HepG2 (cell line): ENCODE data around the gene CHN1. TPM values are rescaled to one million over a fixed set of nuclear protein-coding genes. Genes with fewer than 3 reads are reported as not detected.

Experiments
- ATAC-seq: fragments of 200-7000 bp; cut with Tn5 transposase; 3 replicates; pipeline ENCODE4 v1.9.1; 2020; ENCODE audit warnings: mild to moderate bottlenecking, moderate library complexity
- BruUV-seq: library from RNA; stranded (reverse); fragments of 400-500 nt; replicated peaks from 2 replicates; lab custom pipeline; 2021; lab: Mats Ljungman, UMichigan
- CTCF ChIA-PET: fragments of 300-600 bp; formaldehyde crosslinking; extraction: SDS; loops from one replicate; lab custom pipeline; 2021; ENCODE audit warnings: low total read pairs, inconsistent platforms, low intra/inter-chr PET ratio; lab: Yijun Ruan, JAX
- POLR2A ChIA-PET: fragments of 350-600 bp; sonication (Branson Sonifier 250); formaldehyde crosslinking; loops from one replicate; lab custom pipeline; 2020; ENCODE audit warnings: antibody characterized with exemption, inconsistent platforms; lab: Yijun Ruan, JAX
- DNase-seq: peaks from one replicate; pipeline ENCODE4 v3.0.0-alpha.2; 2015; ENCODE audit warnings: low spot score
- FAIRE-seq: peaks from 3 replicates; lab custom pipeline; 2011; peaks lifted over from hg19 to GRCh38; lab: Jason Lieb, UNC
- H2AFZ ChIP-seq: one replicate; pipeline ENCODE4 v1.6.1; 2011; ENCODE audit warnings: low read length, inconsistent platforms
- H3K27ac ChIP-seq: fragments of 300-600 bp; 3 replicates; pipeline ENCODE4 v1.8.0; 2011; ENCODE audit warnings: mixed run types, mild to moderate bottlenecking, mixed read lengths, low read length, inconsistent platforms; ENCODE audit not compliant: insufficient read depth; ENCODE audit errors: extremely low read length
- H3K27me3 ChIP-seq, 2 experiments: fragments of 200-600 bp in 1 of 2; 2 replicates in 1 of 2; 3 replicates in 1 of 2; pipeline versions ENCODE4 v1.6.0 to v1.8.0; 2011; ENCODE audit warnings: low read length in 2 of 2, mild to moderate bottlenecking in 2 of 2, moderate library complexity in 2 of 2, inconsistent platforms in 1 of 2; ENCODE audit not compliant: insufficient read depth in 2 of 2, control insufficient read depth in 1 of 2
- H3K36me3 ChIP-seq, 2 experiments: fragments of 200-600 bp in 1 of 2; replicated peaks in 1 of 2; 2 replicates in 1 of 2; 3 replicates in 1 of 2; pipeline versions ENCODE4 v1.5.1 to v1.8.0; 2011; ENCODE audit warnings: low read length in 2 of 2, inconsistent platforms in 1 of 2; ENCODE audit not compliant: insufficient read depth in 2 of 2, control insufficient read depth in 1 of 2
- H3K4me1 ChIP-seq: 2 replicates; pipeline ENCODE4 v1.5.1; 2012; ENCODE audit warnings: low read length, inconsistent platforms; ENCODE audit not compliant: insufficient read depth
- H3K4me2 ChIP-seq: 2 replicates; pipeline ENCODE4 v1.6.0; 2011; ENCODE audit warnings: low read depth, low read length, inconsistent platforms
- H3K4me3 ChIP-seq, 3 experiments: fragments of 200-600 bp in 1 of 3; sonication (generic), shearing (Covaris generic) in 1 of 3; replicated peaks in 1 of 3; 2 replicates each; pipeline ENCODE4 v1.5.1; 2011 to 2016; ENCODE audit warnings: low read length in 3 of 3, inconsistent platforms in 2 of 3, low read depth in 2 of 3, mild to moderate bottlenecking in 2 of 3, control low read depth in 1 of 3, mixed read lengths in 1 of 3; ENCODE audit not compliant: insufficient read depth in 1 of 3
- H3K79me2 ChIP-seq: one replicate; pipeline ENCODE4 v1.6.1; 2011; ENCODE audit warnings: low read length, inconsistent platforms; ENCODE audit not compliant: insufficient read depth
- H3K9ac ChIP-seq: 2 replicates; pipeline ENCODE4 v1.6.0; 2011; ENCODE audit warnings: mild to moderate bottlenecking, low read depth, low read length, inconsistent platforms; ENCODE audit not compliant: insufficient read depth
- H3K9me3 ChIP-seq: 2 replicates; pipeline ENCODE4 v1.5.1; 2012; ENCODE audit warnings: mild to moderate bottlenecking, low read length
- H4K20me1 ChIP-seq: 2 replicates; pipeline ENCODE4 v1.6.0; 2011; ENCODE audit warnings: inconsistent platforms, mild to moderate bottlenecking, low read length, moderate library complexity; ENCODE audit not compliant: insufficient read depth
- ATF4 ChIP-seq, 2 experiments: fragments of 450-650 bp in 1 of 2; sonication (generic) in 1 of 2; formaldehyde crosslinking; IDR thresholded peaks; 2 replicates each; pipeline versions ENCODE4 v1.5.0 to v1.8.0; 2020 to 2022; ENCODE audit warnings: mild to moderate bottlenecking in 1 of 2, missing genetic modification reagents in 1 of 2
- ATF7 ChIP-seq, 2 experiments: fragments of 450-650 bp in 1 of 2; sonication (generic) in 1 of 2; formaldehyde crosslinking in 1 of 2; IDR thresholded peaks; 2 replicates each; pipeline versions ENCODE4 v1.4.0 to v1.6.1; 2016 to 2020; ENCODE audit warnings: antibody characterized with exemption in 1 of 2, mild to moderate bottlenecking in 1 of 2, missing genetic modification reagents in 1 of 2
- CBX1 ChIP-seq: IDR thresholded peaks from one replicate; pipeline ENCODE4 v1.6.1; 2016; ENCODE audit warnings: antibody characterized with exemption, low read depth
- CEBPB ChIP-seq: IDR thresholded peaks from 2 replicates; pipeline ENCODE4 v1.6.1; 2011; ENCODE audit warnings: low read depth, low read length, improper control_type of control experiment, borderline replicate concordance
- CEBPG ChIP-seq: IDR thresholded peaks from 2 replicates; pipeline ENCODE4 v1.6.1; 2016
- LRRFIP1 ChIP-seq: sonication (generic); formaldehyde crosslinking; conservative IDR thresholded peaks from 2 replicates; pipeline ENCODE4 v1.4.0; 2020; ENCODE audit warnings: missing genetic modification reagents
- THYN1 ChIP-seq: sonication (generic); formaldehyde crosslinking; IDR thresholded peaks from 2 replicates; pipeline ENCODE4 v1.8.1; 2023; ENCODE audit warnings: low read depth, mild to moderate bottlenecking, moderate library complexity, missing genetic modification reagents, borderline replicate concordance
- ZBTB8A ChIP-seq: sonication (generic); formaldehyde crosslinking; IDR thresholded peaks from 2 replicates; pipeline ENCODE4 v1.4.0; 2020; ENCODE audit warnings: mild to moderate bottlenecking, low read depth, missing genetic modification reagents, borderline replicate concordance
- ZSCAN12 ChIP-seq: sonication (generic); formaldehyde crosslinking; IDR thresholded peaks from 2 replicates; pipeline ENCODE4 v1.9.0; 2021; ENCODE audit warnings: mild to moderate bottlenecking, missing genetic modification reagents
- WGBS: methylation state at CpG from one replicate; pipeline ENCODE4 v1.1.6; 2017; ENCODE audit warnings: low lambda C conversion rate; 5-methylcytosine and 5-hydroxymethylcytosine counted together
- in situ Hi-C: cut with HindIII; loops from 2 replicates; pipeline ENCODE4 v1.10.0; 2017; ENCODE audit warnings: low pct_unique_long_range_greater_than_20kb; ENCODE audit not compliant: extremely low pct_ligation_motif_present
- intact Hi-C: fragments of 100-400 bp; cut with micrococcal nuclease; formaldehyde crosslinking; loops from one replicate; pipeline ENCODE4 v1.10.0; 2022; ENCODE audit not compliant: unreplicated experiment
- polyA plus RNA-seq, 8 experiments: library from polyadenylated mRNA; depleted of rRNA in 3 of 8; stranded (reverse) in 7 of 8; unstranded in 1 of 8; fragments of >200 nt; fragmentation: Illumina TruSeq in 4 of 8; extraction: Trizol in 4 of 8; gene quantifications; 2 replicates each; pipeline versions ENCODE4 v1.2.1 to v1.2.3, GENCODE V29; 2011 to 2016; ENCODE audit warnings: low read depth in 4 of 8, missing spikeins in 1 of 8, mixed read lengths in 1 of 8; ENCODE audit not compliant: insufficient read depth in 1 of 8
- total RNA-seq, 5 experiments: library from RNA; depleted of rRNA; stranded (reverse); fragments of >200 nt; fragmentation: Illumina TruSeq; extraction: Trizol; gene quantifications; 2 replicates each; pipeline ENCODE4 v1.2.3, GENCODE V29; 2016; ENCODE audit warnings: low read depth in 1 of 5

Gene CHN1
- total and polyA plus RNA-seq, 2 of the 13 experiments (the other 11 are each of a cell fraction or from before 2014, with no cell fraction given) = 2.8 to 3.5 TPM

- Histone ChIP-seq H3K27me3 (no peaks in the 10 kb centered on the region), H3K9me3 (no peaks in the 10 kb centered on the region), H3K36me3 (no peaks in the 10 kb centered on the region), H4K20me1 (no peaks in the 10 kb centered on the region), H3K79me2 (no peaks in the 10 kb centered on the region), H3K4me1 (no peaks in the 10 kb centered on the region), H3K9ac (no peak overlapping the region), H3K27ac (no peak overlapping the region), H3K4me2 (no peak overlapping the region), H3K4me3 (no peak overlapping the region), H2AFZ (no peak overlapping the region)
- 9% methylated on average over 2 of the region's 2 CpGs for WGBS
- FAIRE-seq = no peak
- intact Hi-C loops (no loop called here), in situ Hi-C loops (no loop called here)
- POLR2A ChIA-PET = no interaction called here
- no peak for ATAC-seq
- no peak for DNase-seq
- CTCF ChIA-PET = no interaction called here
- BruUV-seq = no TSS peak
- TF ChIP-seq ATF7 (IDR thresholded peaks at IDR 0.05) (peak; percentile 69), ATF7 (CRISPR knock-in tag; IDR thresholded peaks at IDR 0.05) (no peak), ZBTB8A (no peak), CBX1 (no peak), ZSCAN12 (CRISPR knock-in tag) (no peak), CEBPG (peak; percentile 45; the same call in 1 of the 2 replicates), LRRFIP1 (CRISPR knock-in tag) (no peak), THYN1 (no peak), CEBPB (peak; percentile 90), ATF4 (CRISPR knock-in tag; IDR thresholded peaks at IDR 0.05) (peak in 1 of 2 experiments; percentile 41; a peak in 1 of 4 replicates)
These were observed 27.8 kb downstream of the CHN1 start for GRCh38 chr2:174977364-174977763.
